ENCODE data around the gene EIF2S2. TPM values are rescaled to one million over a fixed set of nuclear protein-coding genes. Genes with fewer than 3 reads are reported as not detected.

EIF2S2 gene
- total RNA-seq, 1 donor from 2014 or later, result 49.0 TPM

- no peak overlapping the region for H3K27ac Mint-ChIP-seq (ENCODE audit: unreplicated experiment)
- no peak for DNase-seq
- peaks cover 6% of the 10 kb centered on the region for H3K36me3 Mint-ChIP-seq (ENCODE audit: unreplicated experiment)
- peaks cover 6% of the 10 kb centered on the region for H3K27me3 Mint-ChIP-seq (ENCODE audit: unreplicated experiment)
- H3K4me1 Mint-ChIP-seq (ENCODE audit: low read depth, unreplicated experiment), result peaks cover 4% of the 10 kb centered on the region
- no peak overlapping the region for H3K4me3 Mint-ChIP-seq (ENCODE audit: unreplicated experiment)
- no peak for TF ChIP-seq CTCF (IDR thresholded peaks at IDR 0.05; ENCODE audit: partially characterized antibody, unreplicated experiment)
- peaks cover 6% of the 10 kb centered on the region for H3K9me3 Mint-ChIP-seq (ENCODE audit: unreplicated experiment)
Measured at GRCh38 chr20:34131491-34131890, 19.4 kb upstream of the EIF2S2 start.

GRCh38 chr20:34129518-34130162, 17.6 kb upstream of the EIF2S2 start:
- Mint-ChIP-seq H3K27me3 (ENCODE audit: unreplicated experiment) (peaks cover 7% of the 10 kb centered on the region), H3K36me3 (ENCODE audit: unreplicated experiment) (peaks cover 10% of the 10 kb centered on the region), H3K27ac (ENCODE audit: unreplicated experiment) (no peak overlapping the region), H3K4me1 (ENCODE audit: low read depth, unreplicated experiment) (peaks cover 4% of the 10 kb centered on the region), H3K4me3 (ENCODE audit: unreplicated experiment) (no peak overlapping the region), H3K9me3 (ENCODE audit: unreplicated experiment) (peaks cover 6% of the 10 kb centered on the region)
- peak; percentile 54 for DNase-seq
- TF ChIP-seq CTCF (IDR thresholded peaks at IDR 0.05; ENCODE audit: partially characterized antibody, unreplicated experiment), result peak; percentile 91

- peaks cover 2% of the 10 kb centered on the region for H3K4me1 Mint-ChIP-seq (ENCODE audit: low read depth, unreplicated experiment)
- H3K27me3 Mint-ChIP-seq (ENCODE audit: unreplicated experiment), result peaks cover 5% of the 10 kb centered on the region
- no peak overlapping the region for H3K27ac Mint-ChIP-seq (ENCODE audit: unreplicated experiment)
- DNase-seq, result no peak
- no peak for TF ChIP-seq CTCF (IDR thresholded peaks at IDR 0.05; ENCODE audit: partially characterized antibody, unreplicated experiment)
- H3K36me3 Mint-ChIP-seq (ENCODE audit: unreplicated experiment), result peaks cover 10% of the 10 kb centered on the region
- peaks cover 6% of the 10 kb centered on the region for H3K9me3 Mint-ChIP-seq (ENCODE audit: unreplicated experiment)
- H3K4me3 Mint-ChIP-seq (ENCODE audit: unreplicated experiment), result no peak overlapping the region
Measured at GRCh38 chr20:34127792-34128191, 15.7 kb upstream of the EIF2S2 start.

- Mint-ChIP-seq H3K36me3 (ENCODE audit: unreplicated experiment) (peaks cover 4% of the 10 kb centered on the region), H3K9me3 (ENCODE audit: unreplicated experiment) (no peaks in the 10 kb centered on the region), H3K27ac (ENCODE audit: unreplicated experiment) (no peak overlapping the region), H3K4me3 (ENCODE audit: unreplicated experiment) (no peak overlapping the region), H3K4me1 (ENCODE audit: low read depth, unreplicated experiment) (peaks cover 2% of the 10 kb centered on the region), H3K27me3 (ENCODE audit: unreplicated experiment) (peaks cover 5% of the 10 kb centered on the region)
- TF ChIP-seq CTCF (IDR thresholded peaks at IDR 0.05; ENCODE audit: partially characterized antibody, unreplicated experiment), result no peak
- DNase-seq, result no peak
Measured at GRCh38 chr20:34124469-34125249, 12.6 kb upstream of the EIF2S2 start.

GRCh38 chr20:34123309-34123708, 11.3 kb upstream of the EIF2S2 start:
- Mint-ChIP-seq H3K27ac (ENCODE audit: unreplicated experiment) (no peak overlapping the region), H3K9me3 (ENCODE audit: unreplicated experiment) (no peaks in the 10 kb centered on the region), H3K4me1 (ENCODE audit: low read depth, unreplicated experiment) (no peaks in the 10 kb centered on the region), H3K27me3 (ENCODE audit: unreplicated experiment) (peaks cover 5% of the 10 kb centered on the region), H3K4me3 (ENCODE audit: unreplicated experiment) (no peak overlapping the region), H3K36me3 (ENCODE audit: unreplicated experiment) (peaks cover 4% of the 10 kb centered on the region)
- TF ChIP-seq CTCF (IDR thresholded peaks at IDR 0.05; ENCODE audit: partially characterized antibody, unreplicated experiment), result no peak
- no peak for DNase-seq
